Muscle of arm (tissue), 12 donors: Measurements from ENCODE around the gene LTBP2. TPM values are rescaled to one million over a fixed set of nuclear protein-coding genes. Genes with fewer than 3 reads are reported as not detected.

Experiments
- DNase-seq: peaks from one replicate; pipeline ENCODE4 v3.0.0-alpha.2; 2013
- polyA plus RNA-seq, 12 donors: library from polyadenylated mRNA; unstranded; fragments of 120-200 nt; gene quantifications; one replicate each; pipeline ENCODE4 v1.2.1, GENCODE V29; 2013; ENCODE audit not compliant: insufficient read length in 12 of 12

LTBP2 gene
- polyA plus RNA-seq, 12 donors: 6.2 to 15.2 (median 8.1) TPM; not detected in 1

DNA sequence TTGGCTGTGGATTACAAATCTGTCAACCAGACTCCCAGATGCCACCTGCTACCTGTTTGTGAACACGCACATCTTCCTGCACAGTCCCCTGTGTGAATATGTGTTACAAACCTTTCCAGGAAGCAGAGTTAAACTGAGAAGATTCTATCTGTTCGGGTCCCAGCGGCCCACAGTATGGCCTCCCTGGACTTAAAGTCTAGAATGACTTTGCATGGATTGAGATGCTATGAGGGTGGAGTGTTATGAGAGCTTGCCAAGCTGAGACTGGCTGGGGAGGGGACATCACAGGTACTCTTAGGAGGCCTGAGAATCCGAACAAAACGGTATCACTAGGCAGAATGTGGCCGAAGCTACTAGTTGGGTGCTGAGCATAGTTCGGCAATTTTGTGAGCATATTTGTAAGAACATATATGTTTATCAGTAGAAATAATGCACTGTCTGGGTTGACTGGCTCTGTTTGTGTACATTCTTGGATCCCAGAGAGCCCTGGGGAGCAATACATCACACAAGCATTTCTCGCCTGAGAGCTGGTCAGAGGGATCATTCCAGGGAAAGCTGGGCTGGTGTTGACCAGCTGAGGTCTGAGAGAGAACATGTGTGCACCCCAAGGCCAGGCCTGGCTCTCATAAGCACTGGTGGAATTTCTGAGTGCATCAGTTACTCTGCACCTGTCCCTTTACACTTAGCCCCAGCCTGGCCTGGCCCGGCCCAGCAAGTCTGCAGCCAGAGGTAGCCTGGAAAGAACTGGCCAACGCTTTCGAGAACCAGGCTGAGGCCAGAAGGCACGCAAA lies 29.8 kb upstream of the LTBP2 start:
- DNase-seq: peak; percentile 76

DNA sequence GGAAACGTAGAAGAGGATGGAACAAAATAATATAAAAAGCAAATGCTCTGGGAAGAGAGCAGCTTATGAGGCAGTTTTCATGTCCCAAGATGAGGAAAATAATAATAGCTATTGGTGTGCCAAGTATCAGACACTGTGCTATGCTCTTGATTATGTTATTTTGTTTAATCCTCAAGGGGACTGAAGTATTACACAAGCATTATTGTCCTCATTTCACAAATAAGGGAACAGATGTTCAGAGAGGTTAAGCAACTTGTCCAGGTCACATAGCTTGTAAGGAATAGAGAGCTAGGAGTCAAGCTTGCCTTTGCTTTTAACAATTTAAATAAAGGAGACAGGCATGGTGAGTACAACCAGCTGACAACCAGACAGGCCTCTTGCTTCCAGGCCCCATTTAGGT lies 26.9 kb upstream of the LTBP2 start:
- DNase-seq: no peak

GRCh38 chr14:74638066-74638465 lies 26.0 kb upstream of the LTBP2 start:
- no peak for DNase-seq

GRCh38 chr14:74637178-74637550 lies 25.1 kb upstream of the LTBP2 start:
- DNase-seq: no peak

- no peak for DNase-seq
These were observed 24.6 kb upstream of the LTBP2 start for GRCh38 chr14:74636424-74637177.

DNA sequence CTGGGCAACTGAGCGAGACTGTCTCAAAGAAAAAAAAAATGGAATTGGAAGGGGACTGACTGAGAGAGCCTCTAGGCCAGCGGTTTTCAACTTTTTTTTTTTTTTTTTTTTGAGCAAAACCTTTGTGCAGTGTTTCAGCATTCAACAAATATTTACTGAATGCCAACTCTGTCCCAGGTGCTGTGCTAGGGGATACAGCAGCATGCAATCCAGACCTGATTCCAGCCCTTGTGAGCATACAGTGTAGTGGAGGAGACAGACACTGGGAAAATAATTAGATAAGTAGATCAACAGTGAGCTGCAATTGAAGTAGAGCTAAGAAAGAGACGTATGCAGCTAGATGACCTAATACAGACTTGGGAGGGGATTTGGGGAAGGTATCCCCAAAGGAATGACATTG lies 23.8 kb upstream of the LTBP2 start:
- DNase-seq: no peak

DNA sequence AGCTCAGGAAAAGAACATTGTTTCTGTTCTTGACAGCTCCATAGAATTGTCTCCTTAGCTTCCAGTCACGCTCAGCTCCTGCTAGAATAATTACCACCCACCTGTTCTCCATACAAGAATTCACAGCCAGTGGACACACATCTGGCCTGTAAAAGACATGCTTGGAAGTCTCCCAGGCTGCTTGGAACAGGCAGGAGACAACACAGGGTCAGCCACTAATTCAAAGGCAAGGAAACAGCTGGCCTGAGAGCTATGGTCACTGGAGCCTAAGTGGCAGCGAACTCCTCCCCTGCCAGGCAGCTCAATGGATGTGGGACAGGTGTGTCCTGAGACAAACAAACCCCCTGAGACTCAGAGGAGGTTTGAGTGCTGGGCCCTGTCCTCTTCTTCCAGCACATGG lies 22.9 kb upstream of the LTBP2 start:
- peak; percentile 84 for DNase-seq

DNA sequence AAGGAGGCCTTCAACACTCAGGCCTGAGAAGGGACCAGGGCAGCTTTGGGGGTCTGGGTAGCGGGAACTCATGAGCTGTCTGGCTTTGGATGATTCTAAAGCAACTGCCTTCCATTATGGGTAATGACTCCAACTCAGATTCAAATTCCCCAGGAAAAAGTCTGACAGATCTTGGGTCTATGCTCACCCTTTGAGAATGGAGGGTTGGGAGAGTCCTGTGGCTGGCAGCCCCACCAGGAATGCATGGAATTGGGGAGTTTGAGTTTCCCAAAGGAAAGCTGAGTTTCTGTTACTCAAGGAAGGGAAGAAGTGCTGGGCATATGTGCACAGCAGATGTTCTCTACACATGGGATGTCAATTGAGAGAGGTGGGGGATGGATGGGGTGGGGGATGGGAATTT lies 22.4 kb upstream of the LTBP2 start:
- no peak for DNase-seq

DNA sequence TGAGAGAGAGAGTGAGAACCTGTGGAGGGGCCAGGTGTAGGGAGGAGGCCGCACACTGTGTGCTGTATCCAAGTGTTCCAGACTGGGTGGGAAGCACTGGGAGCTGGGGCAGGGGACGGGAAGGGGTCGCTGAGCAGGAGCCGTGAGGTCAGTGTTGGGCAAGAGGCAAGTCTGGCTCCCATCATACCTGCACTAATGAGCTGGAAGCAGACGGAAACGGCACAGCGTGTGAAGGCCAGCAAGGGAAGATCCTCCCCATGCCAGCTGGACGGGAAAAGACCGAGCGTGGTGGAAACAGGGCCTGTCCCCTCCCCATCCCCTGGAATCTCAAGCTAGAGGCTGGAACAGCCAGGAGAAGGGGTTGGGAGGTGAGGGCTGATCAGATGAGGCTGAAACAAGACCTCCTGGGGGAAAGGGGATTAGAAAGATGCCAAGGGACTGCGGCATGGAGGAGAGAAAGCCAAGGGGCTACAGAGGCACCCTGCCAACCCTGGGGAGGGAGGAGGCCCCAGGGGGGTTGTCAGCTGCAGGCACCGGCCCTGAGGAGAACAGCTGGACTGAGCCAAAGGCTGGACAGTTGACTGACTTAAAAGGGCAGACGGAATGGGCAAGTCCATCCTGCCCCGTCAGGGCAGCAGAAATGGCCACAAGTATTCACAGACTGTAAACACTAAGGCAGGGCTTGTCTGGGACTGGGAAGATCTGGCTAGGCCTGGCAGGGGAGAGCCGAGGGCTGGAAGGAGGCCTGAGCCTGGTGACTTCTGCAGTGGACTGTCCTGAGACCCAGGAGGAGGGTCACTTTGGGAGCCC lies 19.0 kb upstream of the LTBP2 start:
- DNase-seq: no peak

GRCh38 chr14:74628418-74628817 lies 16.4 kb upstream of the LTBP2 start:
- no peak for DNase-seq

- DNase-seq: no peak
These were observed 15.0 kb upstream of the LTBP2 start for GRCh38 chr14:74627076-74627475.

GRCh38 chr14:74622257-74622656 lies 10.2 kb upstream of the LTBP2 start:
- no peak for DNase-seq

DNA sequence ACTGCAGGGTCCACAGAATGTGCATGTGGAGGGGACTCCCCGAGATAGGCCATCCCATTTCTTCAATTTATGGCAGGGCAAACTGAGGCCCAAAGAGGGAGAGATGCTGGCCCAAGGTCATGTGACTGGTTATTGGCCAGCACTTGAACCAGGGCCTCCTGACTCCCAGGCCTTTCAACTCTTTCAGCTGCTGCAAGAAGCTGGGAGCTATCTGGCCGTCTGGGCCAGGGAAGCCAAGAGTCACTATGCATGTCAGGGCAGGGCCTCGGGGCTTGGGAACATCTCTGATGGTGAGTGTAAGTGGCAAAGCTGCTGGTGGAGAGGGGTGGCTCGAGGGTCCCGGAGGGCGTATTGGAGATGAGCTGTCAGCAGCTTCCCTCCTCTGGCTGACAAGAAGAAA lies 9.5 kb upstream of the LTBP2 start:
- DNase-seq: no peak

- DNase-seq: no peak
These were observed 8.9 kb upstream of the LTBP2 start for GRCh38 chr14:74620923-74621322.

- no peak for DNase-seq
These were observed 8.5 kb upstream of the LTBP2 start for GRCh38 chr14:74620497-74620921.

DNA sequence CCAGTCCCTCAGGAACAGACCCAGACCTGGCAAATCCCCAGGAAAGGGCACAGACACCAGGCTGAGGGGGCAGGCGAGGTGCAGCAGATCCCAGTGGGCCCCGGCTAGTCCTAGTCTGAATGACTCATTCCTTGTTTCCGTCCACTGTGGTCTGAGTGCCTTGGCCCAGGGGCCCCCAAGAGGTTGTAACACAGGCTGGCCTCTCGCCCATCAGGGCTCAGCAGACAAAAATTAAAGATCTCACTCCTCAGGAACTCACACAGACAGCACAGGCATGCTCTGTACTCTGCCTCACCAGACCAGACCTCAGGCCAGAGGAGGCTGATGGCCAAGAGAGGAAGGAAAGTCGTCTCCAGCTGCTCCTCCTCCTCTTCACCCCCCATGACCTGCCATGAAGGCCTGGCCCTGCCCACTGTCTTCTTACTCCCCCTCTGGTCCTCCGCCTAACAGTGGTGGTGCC lies 7.7 kb upstream of the LTBP2 start:
- DNase-seq: no peak

- DNase-seq: no peak
These were observed 6.3 kb upstream of the LTBP2 start for GRCh38 chr14:74618078-74618952.

DNA sequence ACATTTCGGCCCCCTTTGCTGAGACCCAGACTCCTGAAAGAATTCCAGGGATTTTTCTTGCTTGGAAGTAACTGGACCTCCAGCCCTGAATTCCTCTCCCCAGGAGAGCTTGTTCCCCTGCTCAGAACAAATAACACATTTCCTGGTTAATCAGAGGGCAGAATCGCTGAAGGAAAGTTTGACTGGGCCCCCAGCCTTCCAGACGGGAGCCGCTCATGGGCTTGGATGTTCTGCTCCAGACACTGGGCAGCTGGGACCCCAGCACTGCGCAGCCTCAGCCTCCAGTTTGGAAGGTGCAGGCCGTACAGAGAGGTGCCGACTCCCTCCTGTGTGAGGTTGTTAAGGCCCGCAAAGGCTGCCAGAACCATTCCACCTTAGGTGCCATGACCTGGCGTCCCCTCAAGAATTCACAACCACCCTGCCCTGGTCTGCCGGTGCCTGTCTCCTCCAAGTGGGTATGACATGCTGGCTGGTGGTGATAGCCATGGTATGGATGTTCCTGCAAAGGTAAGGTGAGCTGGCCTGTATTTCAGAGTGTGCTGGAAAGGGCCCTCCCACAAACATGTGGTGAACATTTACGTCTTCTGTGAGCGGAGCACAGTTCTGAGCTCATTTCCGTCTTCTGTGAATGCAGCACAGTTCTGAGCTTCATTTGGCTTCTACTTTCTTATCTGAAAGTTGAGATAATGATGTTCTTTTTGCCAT lies 5.1 kb upstream of the LTBP2 start:
- DNase-seq: no peak

GRCh38 chr14:74616507-74616906 lies 4.5 kb upstream of the LTBP2 start:
- DNase-seq: no peak

GRCh38 chr14:74615735-74616134 lies 3.7 kb upstream of the LTBP2 start:
- DNase-seq: no peak
